Inflammatory macrophage treated with lipopolysaccharide for 1 hour (primary cell): ENCODE measurements around the gene ADNP2.

ENCODE experiments used
- DNase-seq, 2 donors: peaks; one replicate each; pipeline ENCODE4 v3.0.0-alpha.2; 2020 to 2022

The ADNP2 gene

GRCh38 chr18:80108121-80108536 is 933 bp upstream of the ADNP2 start:
- no peak for DNase-seq

- peak; percentile 27 to 28 for DNase-seq
Observed at GRCh38 chr18:80109676-80110078, 615 bp downstream of the ADNP2 start.

GRCh38 chr18:80112624-80113248 is 3.7 kb downstream of the ADNP2 start:
- peak in 1 of 2 donors; percentile 24 for DNase-seq

GRCh38 chr18:80115035-80115434 is 6.0 kb downstream of the ADNP2 start:
- no peak for DNase-seq

GRCh38 chr18:80119111-80119510 is 10.0 kb downstream of the ADNP2 start:
- DNase-seq = no peak

- DNase-seq = no peak
Observed at GRCh38 chr18:80120932-80121331, 11.9 kb downstream of the ADNP2 start.

GRCh38 chr18:80124131-80124530 is 15.1 kb downstream of the ADNP2 start:
- no peak for DNase-seq

GRCh38 chr18:80126797-80127196 is 17.7 kb downstream of the ADNP2 start:
- no peak for DNase-seq

DNA sequence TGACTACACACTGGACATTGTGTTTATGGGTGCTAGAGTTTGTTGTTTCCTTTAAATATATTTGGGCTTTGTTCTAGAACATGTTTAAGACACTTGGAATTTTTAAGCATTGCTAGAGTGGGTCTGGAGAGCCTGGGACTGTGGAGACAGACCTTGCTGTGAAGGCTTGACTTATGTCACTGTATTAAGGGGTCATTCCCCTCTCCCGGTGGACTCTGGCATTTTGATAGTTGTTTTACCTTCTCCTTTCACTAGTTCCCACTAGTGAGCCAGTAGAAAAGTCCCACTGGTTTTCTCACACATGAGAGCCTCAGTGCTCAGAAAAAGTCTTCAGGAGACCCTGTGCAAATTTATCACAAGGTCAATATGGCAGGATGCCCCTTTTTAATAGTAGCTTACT is 18.6 kb downstream of the ADNP2 start:
- DNase-seq = no peak

DNA sequence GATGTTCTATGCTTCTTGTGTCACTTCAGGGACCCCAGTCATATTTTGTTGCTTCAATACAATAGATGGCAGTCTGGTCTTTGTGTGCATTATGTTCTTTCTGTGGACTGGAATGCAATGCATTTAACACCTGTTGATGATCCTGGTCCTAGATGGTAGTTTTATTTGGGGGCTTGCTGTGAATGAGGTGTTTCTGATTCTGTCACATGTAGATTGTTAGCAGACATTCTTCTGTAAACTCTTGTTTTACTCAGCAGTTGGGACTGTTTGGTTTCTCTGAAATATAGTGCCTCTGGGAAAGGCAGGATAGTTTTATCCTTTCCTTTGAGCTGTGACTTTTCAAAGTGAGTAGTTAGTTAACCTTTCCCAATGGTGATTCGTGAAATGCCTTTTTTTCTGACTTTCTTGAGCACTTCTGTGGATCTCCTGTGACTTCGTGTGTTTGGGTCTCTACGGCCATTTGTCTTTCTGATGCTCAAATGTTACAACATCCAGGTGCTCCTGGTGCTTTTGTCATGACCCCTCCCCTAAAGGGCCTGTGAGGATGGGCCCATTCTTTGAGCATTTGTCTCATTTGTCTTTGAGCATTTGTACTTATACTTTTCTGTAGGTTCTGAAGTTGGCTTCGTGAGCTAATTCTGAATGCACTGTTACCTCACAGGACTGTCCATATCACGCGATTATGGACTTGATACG is 20.8 kb downstream of the ADNP2 start:
- DNase-seq = no peak

DNA sequence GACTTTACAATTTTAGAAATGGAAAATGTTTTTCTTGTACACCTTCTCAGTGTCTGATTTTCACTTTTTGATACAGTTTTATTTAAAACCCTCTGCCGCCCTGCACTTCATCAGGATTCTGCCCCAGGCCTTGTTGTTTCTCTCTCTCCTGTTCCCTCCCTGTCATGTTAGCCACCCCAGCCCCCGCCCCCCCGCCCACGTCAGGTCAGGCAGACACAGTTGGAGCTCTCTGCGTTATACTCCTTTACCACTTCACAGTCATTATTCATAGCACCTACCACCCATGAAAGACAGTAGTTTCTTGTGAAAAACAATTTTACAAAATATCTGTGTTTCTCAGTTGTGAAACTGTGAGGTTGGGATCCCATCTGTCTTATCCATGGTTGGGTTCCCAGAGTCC is 21.5 kb downstream of the ADNP2 start:
- DNase-seq = no peak

DNA sequence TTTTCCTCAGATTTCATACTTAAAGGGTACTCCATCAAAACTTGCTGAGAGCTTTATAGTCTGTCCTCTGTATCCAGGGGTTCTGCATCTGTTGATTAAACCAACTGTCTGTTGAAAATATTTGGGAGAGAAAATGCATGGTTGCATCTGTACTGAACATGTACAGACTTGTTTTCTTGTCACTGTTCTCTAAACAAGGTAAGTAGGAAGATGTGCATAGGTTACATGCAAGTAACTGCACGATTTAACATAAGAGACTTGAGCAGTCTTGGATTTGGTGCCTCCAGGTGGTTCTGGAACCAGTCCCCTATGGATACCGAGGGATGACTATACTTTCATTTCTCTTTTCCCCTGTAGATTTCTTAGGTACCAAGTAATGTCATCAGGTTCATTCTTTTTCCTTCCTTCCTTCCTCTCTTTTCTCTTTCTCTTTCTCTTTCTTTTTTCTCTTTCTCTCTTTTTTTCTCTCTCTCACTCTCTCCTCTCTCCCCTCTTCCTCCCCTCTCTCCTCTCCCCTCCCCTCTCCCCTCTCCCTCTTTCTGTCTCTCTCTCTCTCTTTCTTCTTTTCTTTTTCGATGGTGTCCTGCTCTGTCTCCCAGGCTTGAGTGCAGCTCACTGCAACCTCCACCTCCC is 23.2 kb downstream of the ADNP2 start:
- DNase-seq = no peak

- no peak for DNase-seq
Observed at GRCh38 chr18:80133124-80133523, 24.1 kb downstream of the ADNP2 start.

DNA sequence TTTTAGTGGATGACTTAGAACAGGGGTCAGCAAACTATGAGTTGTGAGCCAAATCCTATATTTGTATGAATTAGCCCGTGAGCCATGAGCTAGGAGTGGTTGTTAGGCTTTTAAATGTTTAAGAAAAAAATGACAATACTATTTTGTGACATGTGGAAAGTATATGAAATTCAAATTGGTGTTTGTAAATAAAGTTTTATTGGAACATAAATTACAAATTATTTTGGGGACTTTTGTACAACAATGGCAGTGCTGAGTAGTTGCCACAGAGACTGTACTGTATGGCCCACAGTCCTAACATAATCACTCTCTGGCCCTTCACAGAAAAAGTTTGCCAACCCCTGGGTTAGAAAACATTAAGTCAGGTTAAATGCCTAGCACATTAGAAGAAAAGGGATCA is 26.1 kb downstream of the ADNP2 start:
- DNase-seq = no peak

DNA sequence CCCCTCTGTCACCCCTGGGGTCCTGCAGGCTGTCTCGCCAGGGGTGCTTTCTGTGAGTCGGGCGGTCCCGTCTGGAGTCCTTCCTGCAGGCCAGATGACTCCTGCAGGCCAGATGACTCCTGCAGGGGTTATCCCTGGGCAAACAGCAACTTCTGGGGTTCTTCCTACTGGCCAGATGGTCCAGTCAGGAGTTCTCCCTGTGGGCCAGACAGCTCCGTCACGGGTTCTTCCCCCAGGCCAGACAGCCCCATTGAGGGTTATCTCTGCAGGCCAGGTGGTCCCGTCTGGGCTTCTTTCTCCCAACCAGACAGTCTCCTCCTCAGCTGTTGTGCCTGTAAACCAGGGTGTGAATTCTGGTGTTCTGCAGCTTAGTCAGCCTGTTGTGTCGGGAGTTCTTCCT is 27.6 kb downstream of the ADNP2 start:
- no peak for DNase-seq

DNA sequence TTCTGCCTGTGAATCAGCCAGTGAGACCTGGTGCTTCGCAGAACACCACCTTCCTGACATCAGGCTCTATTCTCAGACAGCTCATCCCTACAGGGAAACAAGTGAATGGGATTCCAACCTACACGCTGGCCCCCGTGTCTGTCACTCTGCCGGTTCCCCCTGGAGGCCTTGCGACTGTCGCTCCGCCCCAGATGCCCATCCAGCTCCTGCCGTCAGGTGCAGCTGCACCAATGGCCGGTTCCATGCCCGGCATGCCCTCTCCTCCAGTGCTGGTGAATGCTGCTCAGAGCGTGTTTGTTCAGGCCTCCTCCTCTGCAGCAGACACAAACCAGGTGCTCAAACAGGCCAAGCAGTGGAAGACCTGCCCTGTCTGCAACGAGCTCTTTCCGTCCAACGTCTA is 28.1 kb downstream of the ADNP2 start:
- DNase-seq = no peak

DNA sequence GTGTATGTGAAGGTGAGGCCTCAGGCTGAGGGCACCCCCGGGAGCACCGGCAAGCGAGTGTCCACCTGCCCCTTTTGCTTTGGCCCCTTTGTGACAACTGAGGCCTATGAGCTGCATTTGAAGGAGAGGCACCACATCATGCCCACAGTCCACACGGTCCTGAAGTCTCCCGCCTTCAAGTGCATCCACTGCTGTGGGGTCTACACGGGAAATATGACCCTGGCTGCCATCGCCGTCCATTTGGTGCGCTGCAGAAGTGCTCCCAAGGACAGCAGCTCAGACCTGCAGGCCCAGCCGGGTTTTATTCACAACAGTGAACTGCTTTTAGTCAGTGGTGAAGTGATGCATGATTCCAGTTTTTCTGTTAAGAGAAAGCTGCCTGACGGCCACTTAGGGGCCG is 28.9 kb downstream of the ADNP2 start:
- DNase-seq = no peak

GRCh38 chr18:80140455-80140985 is 31.5 kb downstream of the ADNP2 start:
- DNase-seq = no peak

GRCh38 chr18:80143881-80144280 is 34.8 kb downstream of the ADNP2 start:
- DNase-seq = no peak

DNA sequence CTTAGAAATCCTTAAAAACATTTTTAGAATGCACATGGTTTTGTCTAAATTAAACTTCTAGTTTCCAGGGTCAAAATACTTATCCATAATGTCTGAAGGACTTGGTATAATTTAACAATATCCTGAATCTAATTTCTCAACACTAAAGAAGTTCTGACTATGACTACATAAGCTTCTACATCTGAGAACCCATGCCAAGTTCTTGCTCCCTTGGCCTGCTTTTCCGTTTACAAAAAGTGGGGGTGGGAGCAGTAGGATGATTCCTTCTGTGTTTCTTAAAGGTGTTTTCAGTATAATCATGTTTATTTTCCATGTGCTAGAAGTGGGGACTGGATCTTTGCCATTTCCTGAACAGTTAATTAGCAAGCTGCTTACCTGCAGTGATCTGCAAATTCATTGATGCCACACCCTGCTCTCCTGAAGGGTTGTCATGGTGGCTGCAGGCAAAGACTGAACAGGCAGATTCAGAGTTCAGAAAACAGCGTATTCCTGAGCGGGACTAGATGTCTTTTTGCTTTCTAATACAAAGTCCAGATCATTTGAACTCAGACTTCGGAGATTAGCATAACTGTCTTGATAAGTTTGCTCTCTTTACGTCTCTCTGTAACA is 36.2 kb downstream of the ADNP2 start:
- DNase-seq = no peak

- no peak for DNase-seq
Observed at GRCh38 chr18:80147037-80147417, 38.0 kb downstream of the ADNP2 start.

GRCh38 chr18:80147418-80148325 is 38.6 kb downstream of the ADNP2 start:
- DNase-seq = peak; percentile 64 to 78
